GM18526 (cell line): ENCODE data around the gene SLC25A30.

Source experiments
- POLR2A ChIP-seq: IDR thresholded peaks from 3 replicates; pipeline ENCODE4 v1.6.1; 2011; ENCODE audit not compliant: insufficient read length; ENCODE audit errors: extremely low read depth

SLC25A30 gene, protein sequence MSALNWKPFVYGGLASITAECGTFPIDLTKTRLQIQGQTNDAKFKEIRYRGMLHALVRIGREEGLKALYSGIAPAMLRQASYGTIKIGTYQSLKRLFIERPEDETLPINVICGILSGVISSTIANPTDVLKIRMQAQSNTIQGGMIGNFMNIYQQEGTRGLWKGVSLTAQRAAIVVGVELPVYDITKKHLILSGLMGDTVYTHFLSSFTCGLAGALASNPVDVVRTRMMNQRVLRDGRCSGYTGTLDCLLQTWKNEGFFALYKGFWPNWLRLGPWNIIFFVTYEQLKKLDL

DNA sequence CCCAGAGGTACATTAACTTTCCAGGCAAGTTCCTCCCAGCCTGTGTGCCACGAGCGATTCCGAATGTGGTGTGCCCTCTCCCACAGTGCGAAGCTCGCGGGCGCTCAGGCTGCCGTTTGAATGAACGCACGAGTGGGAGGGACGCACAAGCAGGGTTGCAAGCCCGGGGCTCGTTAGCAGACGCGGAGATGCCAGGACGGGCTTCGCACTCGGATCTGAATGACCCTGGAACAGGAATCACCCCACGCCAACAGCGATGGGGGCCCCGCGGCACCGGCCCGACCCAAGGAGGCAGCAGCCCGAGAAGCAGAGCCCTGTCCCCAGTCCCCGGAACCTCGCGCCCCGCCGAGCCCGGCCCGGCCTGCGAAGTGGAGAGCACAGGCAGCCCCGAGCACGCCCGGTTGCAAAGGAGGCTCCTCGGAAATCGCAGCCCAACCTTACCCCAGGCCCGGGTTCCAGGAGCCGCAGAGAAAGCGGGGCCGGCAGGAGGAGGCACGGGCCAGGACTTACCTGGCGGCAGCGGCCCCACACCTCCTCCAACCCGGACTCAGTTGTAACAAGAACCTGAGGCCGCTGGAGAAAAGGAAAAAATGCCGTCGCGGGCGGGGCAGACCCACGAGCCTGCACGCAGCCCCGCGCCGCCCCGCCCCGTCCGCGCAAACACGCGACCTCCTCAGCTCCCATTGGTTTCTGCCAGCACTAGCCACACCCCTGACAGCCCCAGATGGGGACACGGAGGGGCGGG lies at the start of gene SLC25A30:
TSS of gene SLC25A30 (minus strand) at position 584 of the 745 bp plus-strand sequence. CDS start 6,948 bp downstream, outside the sequence.
- TF ChIP-seq POLR2A = peak; percentile 79

DNA sequence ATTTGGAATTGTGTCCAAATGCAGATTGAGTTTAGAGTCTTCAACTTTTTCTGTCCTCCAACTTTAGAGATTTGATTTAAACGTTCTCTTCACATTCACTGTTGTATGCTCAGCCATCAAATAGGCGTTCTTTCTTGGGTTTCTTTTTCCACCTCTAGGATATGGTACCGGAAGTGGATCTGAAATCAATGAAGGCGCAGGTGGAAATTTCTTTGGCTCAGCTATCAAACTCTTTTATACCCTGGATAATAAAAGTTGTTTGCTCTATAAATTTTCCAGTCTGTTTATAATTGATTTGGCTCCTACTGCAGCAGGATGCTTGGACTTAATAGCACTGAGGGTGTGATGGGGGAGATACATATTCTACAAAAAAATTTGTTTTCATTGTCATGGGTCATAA lies 48.2 kb upstream of the SLC25A30 start:
- no peak for TF ChIP-seq POLR2A

DNA sequence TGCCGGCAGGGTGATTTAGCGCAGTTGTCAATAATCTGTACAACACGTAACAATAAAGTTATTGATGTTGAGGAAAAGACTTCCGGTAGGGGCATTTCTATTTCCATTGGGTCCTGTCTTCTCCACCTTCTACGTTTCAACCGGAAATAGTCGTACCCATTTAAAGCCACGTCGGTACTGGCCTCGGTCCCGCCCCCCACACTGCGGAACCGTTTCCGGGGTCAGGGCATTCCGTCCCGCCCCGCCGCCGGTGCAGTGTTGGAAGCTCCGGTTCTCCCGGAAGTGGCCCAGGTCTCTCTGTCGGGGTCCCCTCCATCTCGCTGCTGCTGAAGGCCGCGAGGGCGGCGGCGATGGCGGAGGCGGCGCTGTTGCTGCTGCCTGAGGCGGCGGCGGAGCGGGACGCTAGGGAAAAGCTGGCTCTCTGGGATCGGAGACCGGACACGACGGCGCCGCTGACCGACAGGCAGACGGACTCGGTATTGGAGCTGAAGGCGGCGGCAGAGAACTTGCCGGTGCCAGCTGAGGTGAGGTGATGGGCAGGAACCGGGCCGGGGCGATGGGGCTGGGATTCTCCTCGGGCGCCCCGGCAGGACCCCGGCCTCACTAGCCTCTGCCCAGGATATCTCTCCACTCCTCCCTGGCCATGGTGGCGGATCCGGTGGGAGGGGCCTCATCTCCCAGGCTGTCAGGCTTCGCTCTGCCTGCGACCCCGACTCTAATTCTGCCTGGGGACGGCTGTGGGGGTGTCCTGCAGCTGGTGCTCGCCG lies 46.7 kb upstream of the SLC25A30 start, which contains the start of gene COG3:
TSS of gene COG3 (plus strand) at position 253 of the 767 bp plus-strand sequence. CDS start at position 351, 98 bp downstream.
- peak; percentile 77 for TF ChIP-seq POLR2A

DNA sequence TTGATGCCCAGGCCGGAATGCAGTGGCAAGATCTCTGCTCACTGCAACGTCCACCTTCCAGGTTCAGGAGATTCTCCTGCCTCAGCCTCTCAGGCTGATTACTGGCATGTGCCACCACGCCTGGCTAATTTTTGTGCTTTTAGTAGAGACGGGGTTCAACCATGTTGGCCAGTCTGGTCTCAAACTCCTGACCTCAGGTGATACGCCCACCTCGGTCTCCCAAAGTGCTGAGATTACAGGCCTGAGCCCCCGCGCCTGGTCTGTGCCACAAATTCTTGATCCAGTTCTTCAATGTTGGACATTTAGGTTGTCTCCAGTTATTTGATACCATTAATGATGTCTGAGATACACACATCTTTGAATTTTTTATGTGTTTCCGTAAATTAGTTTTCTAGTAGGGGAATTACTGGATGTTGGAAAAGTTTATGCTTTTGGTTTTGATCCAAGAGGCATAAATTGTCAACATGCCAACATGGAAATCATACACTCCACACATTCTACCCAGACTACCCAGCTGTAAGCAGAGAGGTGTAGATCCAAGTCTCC lies 46.0 kb upstream of the SLC25A30 start:
- no peak for TF ChIP-seq POLR2A

GRCh38 chr13:45456196-45456972 lies 38.2 kb upstream of the SLC25A30 start:
- TF ChIP-seq POLR2A = no peak

DNA sequence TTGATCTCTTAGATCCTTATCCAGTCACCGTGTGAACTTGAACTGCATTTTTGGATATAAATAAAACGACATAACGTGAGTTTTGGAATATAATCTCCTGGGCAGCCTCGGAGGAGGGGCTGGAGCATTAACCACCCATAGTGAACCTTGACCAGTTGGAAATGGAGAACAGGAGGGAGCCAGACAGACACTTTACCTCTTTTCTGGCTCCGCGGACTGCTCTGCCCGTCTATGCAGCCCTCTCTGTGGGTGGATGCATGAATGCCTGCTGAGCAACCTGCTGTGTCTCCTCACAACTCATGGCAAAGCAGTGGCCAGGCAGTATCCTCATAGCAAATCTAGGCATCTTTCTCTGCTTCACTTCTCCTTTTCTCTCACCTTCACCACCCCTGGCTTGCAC lies 36.0 kb upstream of the SLC25A30 start:
- no peak for TF ChIP-seq POLR2A

GRCh38 chr13:45451282-45451681 lies 33.1 kb upstream of the SLC25A30 start:
- TF ChIP-seq POLR2A = no peak

GRCh38 chr13:45448965-45449559 lies 30.9 kb upstream of the SLC25A30 start:
- no peak for TF ChIP-seq POLR2A

- no peak for TF ChIP-seq POLR2A
Measured at GRCh38 chr13:45447050-45447661, 29.0 kb upstream of the SLC25A30 start.

- no peak for TF ChIP-seq POLR2A
Measured at GRCh38 chr13:45446181-45446580, 28.0 kb upstream of the SLC25A30 start.

GRCh38 chr13:45445053-45445452 lies 26.9 kb upstream of the SLC25A30 start:
- no peak for TF ChIP-seq POLR2A

DNA sequence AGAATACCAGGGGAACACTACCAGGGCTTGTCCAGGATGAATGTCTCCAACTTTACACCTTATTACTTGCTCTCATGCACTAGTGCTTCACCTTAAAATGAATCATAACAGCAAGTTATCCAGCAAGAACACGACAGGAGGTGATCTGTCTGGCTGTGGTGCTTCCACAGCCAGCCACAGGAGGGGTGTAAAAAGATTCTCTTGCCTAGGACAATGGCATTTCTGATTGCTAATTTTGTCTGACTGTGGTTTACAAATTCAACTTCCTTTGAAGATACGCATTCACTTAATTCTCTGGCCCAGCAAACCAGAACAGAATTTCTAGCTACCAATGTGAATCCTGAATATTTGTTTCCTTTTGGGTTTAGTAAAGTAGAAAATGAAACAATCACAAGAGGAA lies 23.5 kb upstream of the SLC25A30 start:
- no peak for TF ChIP-seq POLR2A

- no peak for TF ChIP-seq POLR2A
Measured at GRCh38 chr13:45439781-45440462, 21.7 kb upstream of the SLC25A30 start.
